ENCODE data around the gene PTPRT.

GRCh38 chr20:42134265-42135098, 1055.2 kb downstream of the PTPRT start:
- no peak for TF ChIP-seq POLR2A (IDR thresholded peaks at IDR 0.05)
- TF ChIP-seq, protein P1, sequence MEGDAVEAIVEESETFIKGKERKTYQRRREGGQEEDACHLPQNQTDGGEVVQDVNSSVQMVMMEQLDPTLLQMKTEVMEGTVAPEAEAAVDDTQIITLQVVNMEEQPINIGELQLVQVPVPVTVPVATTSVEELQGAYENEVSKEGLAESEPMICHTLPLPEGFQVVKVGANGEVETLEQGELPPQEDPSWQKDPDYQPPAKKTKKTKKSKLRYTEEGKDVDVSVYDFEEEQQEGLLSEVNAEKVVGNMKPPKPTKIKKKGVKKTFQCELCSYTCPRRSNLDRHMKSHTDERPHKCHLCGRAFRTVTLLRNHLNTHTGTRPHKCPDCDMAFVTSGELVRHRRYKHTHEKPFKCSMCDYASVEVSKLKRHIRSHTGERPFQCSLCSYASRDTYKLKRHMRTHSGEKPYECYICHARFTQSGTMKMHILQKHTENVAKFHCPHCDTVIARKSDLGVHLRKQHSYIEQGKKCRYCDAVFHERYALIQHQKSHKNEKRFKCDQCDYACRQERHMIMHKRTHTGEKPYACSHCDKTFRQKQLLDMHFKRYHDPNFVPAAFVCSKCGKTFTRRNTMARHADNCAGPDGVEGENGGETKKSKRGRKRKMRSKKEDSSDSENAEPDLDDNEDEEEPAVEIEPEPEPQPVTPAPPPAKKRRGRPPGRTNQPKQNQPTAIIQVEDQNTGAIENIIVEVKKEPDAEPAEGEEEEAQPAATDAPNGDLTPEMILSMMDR (IDR thresholded peaks at IDR 0.05) = no peak
- TF ChIP-seq POLR2AphosphoS5 (IDR thresholded peaks at IDR 0.05; ENCODE audit: insufficient read depth in 1 of 2, low read depth in 1 of 2) = no peak
